GM12874 (cell line): ENCODE data around the gene WDR17.

Experiments
- TF ChIP-seq, protein P1 (sequence below): IDR thresholded peaks from 2 replicates; pipeline ENCODE4 v1.5.1; 2011; ENCODE audit warnings: low read depth, mild to moderate bottlenecking, control low read depth, low read length, moderate library complexity; ENCODE audit not compliant: insufficient read depth

Gene WDR17

DNA sequence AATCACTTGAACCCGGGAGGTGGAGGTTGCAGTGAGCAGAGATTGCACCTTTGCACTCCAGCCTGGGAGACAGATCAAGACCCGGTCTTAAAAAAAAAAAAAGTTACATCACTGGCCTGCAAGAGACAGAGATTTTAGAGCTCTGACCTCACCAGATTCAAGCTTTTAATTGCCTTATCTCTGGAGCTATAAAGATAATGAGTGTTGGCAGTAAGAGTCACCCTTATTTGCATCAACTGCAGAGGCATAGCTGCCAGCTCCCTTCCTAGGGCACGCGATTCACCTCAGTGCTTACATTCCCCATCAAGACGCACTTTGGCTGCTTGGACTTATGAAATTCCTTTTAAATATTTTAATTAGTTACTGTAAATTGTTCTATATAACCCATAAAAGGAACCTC, 142.2 kb downstream of the WDR17 start:
- TF ChIP-seq, protein P1, sequence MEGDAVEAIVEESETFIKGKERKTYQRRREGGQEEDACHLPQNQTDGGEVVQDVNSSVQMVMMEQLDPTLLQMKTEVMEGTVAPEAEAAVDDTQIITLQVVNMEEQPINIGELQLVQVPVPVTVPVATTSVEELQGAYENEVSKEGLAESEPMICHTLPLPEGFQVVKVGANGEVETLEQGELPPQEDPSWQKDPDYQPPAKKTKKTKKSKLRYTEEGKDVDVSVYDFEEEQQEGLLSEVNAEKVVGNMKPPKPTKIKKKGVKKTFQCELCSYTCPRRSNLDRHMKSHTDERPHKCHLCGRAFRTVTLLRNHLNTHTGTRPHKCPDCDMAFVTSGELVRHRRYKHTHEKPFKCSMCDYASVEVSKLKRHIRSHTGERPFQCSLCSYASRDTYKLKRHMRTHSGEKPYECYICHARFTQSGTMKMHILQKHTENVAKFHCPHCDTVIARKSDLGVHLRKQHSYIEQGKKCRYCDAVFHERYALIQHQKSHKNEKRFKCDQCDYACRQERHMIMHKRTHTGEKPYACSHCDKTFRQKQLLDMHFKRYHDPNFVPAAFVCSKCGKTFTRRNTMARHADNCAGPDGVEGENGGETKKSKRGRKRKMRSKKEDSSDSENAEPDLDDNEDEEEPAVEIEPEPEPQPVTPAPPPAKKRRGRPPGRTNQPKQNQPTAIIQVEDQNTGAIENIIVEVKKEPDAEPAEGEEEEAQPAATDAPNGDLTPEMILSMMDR: no peak

DNA sequence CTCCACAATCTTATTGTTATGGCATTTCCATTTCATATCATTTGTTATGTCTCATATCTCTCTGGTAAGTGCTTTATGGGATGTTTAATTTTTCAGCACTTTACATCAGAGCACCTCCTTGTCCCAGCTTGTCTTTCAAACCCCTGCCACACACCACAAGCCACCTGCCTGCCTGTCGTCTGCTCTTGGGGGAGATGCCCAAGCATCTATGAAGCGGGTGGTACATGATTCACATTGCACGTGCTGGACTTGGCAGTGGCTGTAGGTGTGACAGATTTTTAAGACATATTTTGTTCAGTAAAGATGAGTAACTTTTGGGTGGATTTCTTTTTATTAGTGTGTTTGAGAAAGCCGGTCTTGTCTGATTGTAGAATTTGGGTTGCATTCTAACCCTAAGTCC, 143.9 kb downstream of the WDR17 start:
- TF ChIP-seq, protein P1: no peak

DNA sequence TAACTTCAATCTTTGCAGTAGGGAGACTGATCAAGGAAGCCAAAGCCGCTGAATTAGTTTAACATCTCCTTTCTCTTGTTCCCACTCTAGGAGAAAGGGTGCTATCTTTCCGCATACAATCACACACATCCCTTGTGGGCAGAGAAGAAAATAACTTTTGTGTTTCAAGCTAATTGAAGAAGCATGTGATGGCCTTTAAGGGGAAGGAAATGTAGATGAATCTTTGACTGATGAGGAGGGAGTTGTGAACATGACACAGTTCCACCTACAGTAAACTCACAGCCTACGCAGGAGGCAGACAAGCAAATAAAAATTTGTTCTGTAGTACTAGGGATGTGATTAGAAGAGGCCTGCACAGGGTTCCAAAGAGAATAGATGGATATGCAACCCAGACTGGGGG, 144.5 kb downstream of the WDR17 start:
- TF ChIP-seq, protein P1: no peak

DNA sequence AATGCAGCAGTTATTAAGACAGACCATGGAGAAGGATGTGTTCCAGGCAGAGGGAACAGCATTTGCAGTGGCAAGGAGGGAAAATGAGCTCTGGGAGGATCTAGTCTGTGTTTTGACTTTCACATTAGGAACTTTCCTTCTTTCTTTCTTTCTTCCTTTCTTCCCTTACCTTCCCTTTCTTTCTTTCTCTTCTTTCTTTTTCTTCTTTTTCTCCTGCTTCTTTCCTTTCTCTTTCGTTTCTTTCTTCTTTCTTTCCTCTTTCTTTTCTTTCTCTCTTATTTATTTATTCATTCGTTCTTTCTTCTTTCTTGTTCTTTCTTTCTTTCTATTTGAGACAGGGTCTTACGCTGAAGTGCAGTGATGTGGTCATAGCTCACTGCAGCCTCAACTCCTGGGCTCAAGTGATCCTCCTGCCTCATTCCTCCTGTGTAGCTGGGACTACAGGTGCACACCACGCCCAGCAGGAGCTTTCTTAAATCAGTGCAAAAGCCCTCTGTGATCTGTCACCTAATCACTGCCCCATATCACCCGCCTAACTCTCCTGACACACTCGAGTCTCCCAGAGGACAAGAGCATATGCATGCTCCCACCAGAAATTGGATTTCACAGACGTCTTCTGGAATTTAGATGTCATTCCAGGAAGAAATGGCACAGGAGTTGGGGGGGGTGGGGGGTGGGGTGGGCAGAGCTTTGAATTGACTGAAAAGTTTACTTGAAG, 145.1 kb downstream of the WDR17 start:
- TF ChIP-seq, protein P1: no peak

DNA sequence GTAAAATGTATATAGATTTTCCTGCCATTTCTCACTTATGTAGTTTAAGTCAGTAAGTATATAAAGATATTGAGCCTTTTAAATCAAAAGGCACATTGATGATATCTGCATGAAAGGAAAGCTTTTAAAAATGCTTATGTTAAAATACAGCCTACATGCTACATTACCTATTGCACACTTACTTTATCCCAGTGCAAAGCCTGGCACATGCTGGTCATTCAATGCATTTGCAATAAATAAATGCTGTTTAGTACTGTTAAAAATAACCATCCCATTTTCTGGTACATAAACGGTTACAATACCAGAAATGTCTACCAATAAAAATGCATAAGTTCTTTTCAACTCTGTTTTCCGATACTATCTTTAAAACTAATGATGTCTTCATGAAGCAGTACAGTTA, 151.9 kb downstream of the WDR17 start:
- TF ChIP-seq, protein P1: no peak

DNA sequence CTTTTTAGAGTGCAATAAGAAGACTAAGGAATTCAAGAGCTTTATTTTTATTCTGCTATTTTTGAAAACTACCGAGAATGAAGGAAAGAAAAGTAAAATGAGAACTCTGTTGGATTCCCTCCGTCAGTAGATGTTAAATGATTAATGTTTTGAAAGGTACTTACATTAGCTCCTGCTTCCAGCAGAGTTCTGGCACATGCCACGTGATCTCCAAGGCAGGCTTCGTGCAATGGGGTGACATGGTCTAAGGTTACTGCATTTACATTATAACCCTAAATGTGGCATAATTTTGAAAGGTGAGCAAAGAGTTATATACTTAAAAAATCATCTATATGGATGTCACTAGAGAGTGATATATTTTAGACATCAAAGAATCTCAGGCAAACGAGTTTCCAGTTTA, 156.5 kb downstream of the WDR17 start:
- TF ChIP-seq, protein P1: no peak

DNA sequence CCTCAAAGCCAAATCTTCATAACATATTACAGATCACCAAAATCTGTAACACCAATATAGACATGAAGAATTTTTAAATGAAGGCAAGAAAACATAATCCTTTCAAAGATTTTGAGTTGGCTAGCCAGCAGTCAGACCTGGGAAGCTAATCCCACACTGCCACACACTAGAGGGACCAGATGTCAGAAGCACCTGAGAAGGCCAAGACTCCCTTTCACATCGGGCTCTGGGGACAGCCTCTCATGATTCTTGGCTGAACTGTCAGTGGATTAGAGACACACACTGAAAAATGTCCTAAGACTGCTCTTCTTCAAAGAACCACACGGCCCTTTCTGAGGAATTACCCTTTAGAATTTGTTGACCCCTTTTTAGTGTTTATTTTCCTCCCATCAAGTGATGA, 157.9 kb downstream of the WDR17 start:
- TF ChIP-seq, protein P1: no peak
